Femur (tissue), 1 donor: ENCODE measurements around the gene CYP46A1.
A peak's percentile ranks its signal among the peaks of the same experiment; 100 is the strongest.
"Not testable (repeated sequence)": the region's sequence is repeated elsewhere in the genome, so short reads cannot be mapped to it uniquely, and the experiment has no call there.

Source experiments
- DNase-seq: peaks from one replicate; pipeline ENCODE4 v3.0.0-alpha.2; 2017

Gene CYP46A1

GRCh38 chr14:99760817-99761216, 76.7 kb downstream of the CYP46A1 start:
- DNase-seq: no peak

- not testable (repeated sequence) for DNase-seq
These were observed 78.8 kb downstream of the CYP46A1 start for GRCh38 chr14:99762911-99763310.

GRCh38 chr14:99763527-99764221, 79.6 kb downstream of the CYP46A1 start:
- no peak for DNase-seq

GRCh38 chr14:99764222-99764706, 80.2 kb downstream of the CYP46A1 start:
- no peak for DNase-seq

- no peak for DNase-seq
These were observed 84.3 kb downstream of the CYP46A1 start for GRCh38 chr14:99768381-99768780.

- no peak for DNase-seq
These were observed 85.0 kb downstream of the CYP46A1 start for GRCh38 chr14:99769123-99769522.

- DNase-seq: no peak
These were observed 85.7 kb downstream of the CYP46A1 start for GRCh38 chr14:99769799-99770198.

- DNase-seq: no peak
These were observed 88.5 kb downstream of the CYP46A1 start for GRCh38 chr14:99772371-99773283.

GRCh38 chr14:99773521-99774497, 89.7 kb downstream of the CYP46A1 start:
- DNase-seq: no peak

GRCh38 chr14:99774556-99775307, 90.6 kb downstream of the CYP46A1 start:
- peak; percentile 79 for DNase-seq

GRCh38 chr14:99775351-99775750, 91.3 kb downstream of the CYP46A1 start:
- no peak for DNase-seq
